ENCODE measurements around the gene MFSD6. TPM values are rescaled to one million over a fixed set of nuclear protein-coding genes. Genes with fewer than 3 reads are reported as not detected.

The MFSD6 gene
- total RNA-seq, 1 donor from 2014 or later = 50.5 TPM

DNA sequence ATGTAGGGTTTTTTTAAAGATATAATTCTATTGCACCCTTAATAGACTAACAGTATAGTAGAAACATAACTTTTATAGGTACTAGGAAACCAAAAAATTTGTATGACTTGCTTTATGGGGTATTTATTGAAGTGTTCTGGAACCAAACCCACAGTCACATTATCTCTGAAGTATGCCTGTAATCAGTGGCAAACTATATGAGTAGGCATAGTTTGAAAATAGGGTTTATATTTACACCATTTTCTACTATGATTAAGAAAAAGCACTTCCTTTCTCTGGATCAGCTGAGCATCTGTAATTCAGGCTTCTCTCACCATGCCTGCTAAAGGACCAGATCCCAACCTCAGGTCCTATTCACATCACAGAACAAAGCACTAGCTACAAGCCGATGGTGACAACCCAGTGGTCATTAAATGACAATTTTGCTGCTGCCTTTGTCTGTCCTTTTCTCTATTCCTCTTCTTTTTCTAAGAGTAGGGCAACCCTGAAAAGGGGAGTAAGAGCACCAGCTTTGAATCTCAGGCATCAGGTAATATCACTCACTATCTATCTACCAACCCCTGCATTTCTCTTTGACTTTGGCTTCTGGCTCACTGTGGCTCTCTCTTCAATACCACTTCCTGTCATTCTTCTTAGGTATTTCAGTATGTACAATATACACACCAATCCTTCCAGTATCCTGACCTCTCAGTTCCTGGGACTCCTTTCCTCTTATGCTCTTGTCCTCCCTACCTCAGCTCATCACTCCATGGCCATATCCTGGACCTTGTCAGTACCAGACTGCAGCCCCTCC, 112.0 kb downstream of the MFSD6 start:
- H3K4me1 ChIP-seq = no peaks in the 10 kb centered on the region
- H3K27me3 ChIP-seq (ENCODE audit: low read depth) = no peaks in the 10 kb centered on the region

GRCh38 chr2:190524928-190525327, 116.8 kb downstream of the MFSD6 start:
- TF ChIP-seq, protein P1, sequence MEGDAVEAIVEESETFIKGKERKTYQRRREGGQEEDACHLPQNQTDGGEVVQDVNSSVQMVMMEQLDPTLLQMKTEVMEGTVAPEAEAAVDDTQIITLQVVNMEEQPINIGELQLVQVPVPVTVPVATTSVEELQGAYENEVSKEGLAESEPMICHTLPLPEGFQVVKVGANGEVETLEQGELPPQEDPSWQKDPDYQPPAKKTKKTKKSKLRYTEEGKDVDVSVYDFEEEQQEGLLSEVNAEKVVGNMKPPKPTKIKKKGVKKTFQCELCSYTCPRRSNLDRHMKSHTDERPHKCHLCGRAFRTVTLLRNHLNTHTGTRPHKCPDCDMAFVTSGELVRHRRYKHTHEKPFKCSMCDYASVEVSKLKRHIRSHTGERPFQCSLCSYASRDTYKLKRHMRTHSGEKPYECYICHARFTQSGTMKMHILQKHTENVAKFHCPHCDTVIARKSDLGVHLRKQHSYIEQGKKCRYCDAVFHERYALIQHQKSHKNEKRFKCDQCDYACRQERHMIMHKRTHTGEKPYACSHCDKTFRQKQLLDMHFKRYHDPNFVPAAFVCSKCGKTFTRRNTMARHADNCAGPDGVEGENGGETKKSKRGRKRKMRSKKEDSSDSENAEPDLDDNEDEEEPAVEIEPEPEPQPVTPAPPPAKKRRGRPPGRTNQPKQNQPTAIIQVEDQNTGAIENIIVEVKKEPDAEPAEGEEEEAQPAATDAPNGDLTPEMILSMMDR (IDR thresholded peaks at IDR 0.05) = no peak
- Histone ChIP-seq H3K9me3 (no peaks in the 10 kb centered on the region), H3K4me1 (peaks cover 31% of the 10 kb centered on the region), H3K27ac (no peak overlapping the region), H3K4me3 (no peak overlapping the region), H3K36me3 (no peaks in the 10 kb centered on the region), H3K27me3 (ENCODE audit: low read depth) (no peaks in the 10 kb centered on the region)
- ATAC-seq (no peak), DNase-seq (no peak)
- intact Hi-C loops (cut with DNase I) = no loop called here

More for the DNA sequence above, 112.0 kb downstream of the MFSD6 start:
- Histone ChIP-seq H3K9me3 (no peaks in the 10 kb centered on the region), H3K36me3 (no peaks in the 10 kb centered on the region), H3K4me3 (no peak overlapping the region), H3K27ac (no peak overlapping the region)
- intact Hi-C loops (cut with DNase I) = no loop called here
- no peak for ATAC-seq
- DNase-seq = no peak
- TF ChIP-seq, protein P1 (IDR thresholded peaks at IDR 0.05) = no peak

DNA sequence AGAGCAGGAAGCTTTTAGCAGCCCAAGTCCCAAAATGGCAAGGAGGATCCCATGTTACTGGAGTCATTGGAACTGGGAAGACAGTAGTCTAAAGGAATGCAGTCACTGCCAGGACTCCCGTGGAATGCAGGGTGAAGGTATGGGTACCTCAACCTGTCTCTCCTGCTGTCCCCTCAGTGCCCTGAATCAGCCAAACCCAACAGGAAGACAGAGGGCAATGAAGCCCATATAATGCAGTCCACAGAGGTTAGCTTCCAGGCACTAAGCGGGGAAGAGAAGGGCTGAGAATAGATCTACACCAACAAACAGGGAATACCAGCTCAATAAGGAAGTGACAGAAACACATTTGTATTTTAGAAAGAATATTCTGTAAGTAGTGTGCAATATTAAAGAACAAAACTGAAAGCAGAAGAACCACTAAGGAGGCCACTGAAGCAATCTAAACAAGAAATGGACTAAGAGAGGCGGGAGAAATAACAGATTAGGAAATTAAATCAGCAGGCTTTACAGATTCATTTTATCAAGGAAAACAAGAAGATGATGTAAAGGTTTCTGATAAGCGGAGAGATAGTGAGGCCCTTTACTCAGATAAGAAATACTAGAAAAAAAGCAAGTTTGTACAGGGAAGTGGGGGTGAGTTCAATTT, 118.1 kb downstream of the MFSD6 start:
- Histone ChIP-seq H3K4me3 (no peak overlapping the region), H3K9me3 (no peaks in the 10 kb centered on the region), H3K27ac (no peak overlapping the region), H3K27me3 (ENCODE audit: low read depth) (no peaks in the 10 kb centered on the region), H3K4me1 (peaks cover 39% of the 10 kb centered on the region), H3K36me3 (no peaks in the 10 kb centered on the region)
- intact Hi-C loops (cut with DNase I) = no loop called here
- TF ChIP-seq, protein P1 (IDR thresholded peaks at IDR 0.05) = no peak
- ATAC-seq = no peak
- no peak for DNase-seq

DNA sequence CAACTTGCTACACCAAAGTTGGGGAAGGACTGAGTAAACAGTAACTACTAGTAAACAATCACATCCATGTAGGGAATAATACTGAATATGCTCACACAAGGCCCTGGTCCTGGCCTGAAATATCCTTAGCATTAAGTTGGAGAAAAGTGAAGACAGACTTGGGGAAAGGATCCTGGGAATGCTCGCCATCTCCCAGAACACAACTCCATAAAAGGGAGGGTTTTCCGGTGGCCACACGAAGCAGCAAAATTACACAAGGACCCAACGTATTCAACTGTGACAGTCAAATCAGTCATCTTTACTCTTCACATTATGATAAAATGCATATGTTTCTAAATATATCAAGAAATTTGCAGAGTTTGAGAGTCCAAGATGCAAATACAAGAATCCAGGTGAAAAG, 119.1 kb downstream of the MFSD6 start:
- DNase-seq = no peak
- Histone ChIP-seq H3K9me3 (no peaks in the 10 kb centered on the region), H3K27ac (no peak overlapping the region), H3K4me3 (no peak overlapping the region), H3K27me3 (ENCODE audit: low read depth) (no peaks in the 10 kb centered on the region), H3K36me3 (no peaks in the 10 kb centered on the region), H3K4me1 (peaks cover 39% of the 10 kb centered on the region)
- no peak for ATAC-seq
- intact Hi-C loops (cut with DNase I) = no loop called here
- TF ChIP-seq, protein P1 (IDR thresholded peaks at IDR 0.05) = no peak

GRCh38 chr2:190527918-190528317, 119.8 kb downstream of the MFSD6 start:
- ATAC-seq (no peak), DNase-seq (no peak)
- Histone ChIP-seq H3K4me3 (no peak overlapping the region), H3K36me3 (no peaks in the 10 kb centered on the region), H3K4me1 (peaks cover 39% of the 10 kb centered on the region), H3K27ac (no peak overlapping the region), H3K9me3 (no peaks in the 10 kb centered on the region), H3K27me3 (ENCODE audit: low read depth) (no peaks in the 10 kb centered on the region)
- intact Hi-C loops (cut with DNase I) = no loop called here
- TF ChIP-seq, protein P1 (IDR thresholded peaks at IDR 0.05) = no peak

Data from lower lobe of right lung (tissue), 2 donors.